GM12801 (cell line): ENCODE data around the gene FOSB.
A peak's percentile ranks its signal among the peaks of the same experiment; 100 is the strongest.

ENCODE experiments used
- TF ChIP-seq, protein P1 (sequence below): IDR thresholded peaks from one replicate; pipeline ENCODE4 v1.5.1; 2011; ENCODE audit warnings: control low read depth; ENCODE audit not compliant: insufficient read length; ENCODE audit errors: extremely low read depth

The FOSB gene

DNA sequence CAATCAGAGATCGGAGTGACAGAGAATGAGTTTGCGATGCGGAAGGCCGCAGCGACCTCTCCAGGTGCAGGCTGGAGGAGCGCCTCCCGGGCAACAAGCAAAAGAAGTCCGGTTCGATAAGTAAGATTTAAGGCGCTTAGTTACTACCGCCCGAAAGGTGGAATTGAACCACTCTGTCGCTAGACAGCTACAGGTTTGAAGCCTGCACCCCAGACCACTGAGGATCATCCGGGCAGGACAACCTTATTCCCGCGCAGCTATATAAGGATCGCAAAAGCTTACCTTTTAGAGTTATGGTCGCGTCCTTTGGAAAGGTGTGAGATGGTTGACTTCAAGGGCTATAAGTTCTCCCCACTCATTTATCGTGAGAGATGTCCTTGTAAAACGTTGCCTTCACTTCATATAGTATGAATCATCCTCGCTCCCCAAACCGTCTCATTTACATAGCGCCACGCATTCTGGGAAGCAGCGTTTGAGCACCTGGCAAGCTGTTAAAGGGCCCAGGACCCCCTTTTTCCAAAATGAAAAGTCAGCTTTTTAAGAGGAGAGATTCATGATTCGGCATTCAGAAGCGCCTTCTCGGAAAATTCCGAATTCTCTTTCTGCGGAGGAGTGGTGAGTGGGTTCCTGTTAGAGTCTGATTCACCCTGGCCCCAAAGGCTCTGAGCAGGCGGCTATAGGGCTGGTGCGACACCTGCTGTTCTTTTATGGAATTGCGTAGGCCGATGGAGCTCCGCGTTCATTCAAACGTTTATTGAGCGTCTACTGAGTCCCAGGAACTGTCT lies 10.8 kb downstream of the FOSB start:
- TF ChIP-seq, protein P1, sequence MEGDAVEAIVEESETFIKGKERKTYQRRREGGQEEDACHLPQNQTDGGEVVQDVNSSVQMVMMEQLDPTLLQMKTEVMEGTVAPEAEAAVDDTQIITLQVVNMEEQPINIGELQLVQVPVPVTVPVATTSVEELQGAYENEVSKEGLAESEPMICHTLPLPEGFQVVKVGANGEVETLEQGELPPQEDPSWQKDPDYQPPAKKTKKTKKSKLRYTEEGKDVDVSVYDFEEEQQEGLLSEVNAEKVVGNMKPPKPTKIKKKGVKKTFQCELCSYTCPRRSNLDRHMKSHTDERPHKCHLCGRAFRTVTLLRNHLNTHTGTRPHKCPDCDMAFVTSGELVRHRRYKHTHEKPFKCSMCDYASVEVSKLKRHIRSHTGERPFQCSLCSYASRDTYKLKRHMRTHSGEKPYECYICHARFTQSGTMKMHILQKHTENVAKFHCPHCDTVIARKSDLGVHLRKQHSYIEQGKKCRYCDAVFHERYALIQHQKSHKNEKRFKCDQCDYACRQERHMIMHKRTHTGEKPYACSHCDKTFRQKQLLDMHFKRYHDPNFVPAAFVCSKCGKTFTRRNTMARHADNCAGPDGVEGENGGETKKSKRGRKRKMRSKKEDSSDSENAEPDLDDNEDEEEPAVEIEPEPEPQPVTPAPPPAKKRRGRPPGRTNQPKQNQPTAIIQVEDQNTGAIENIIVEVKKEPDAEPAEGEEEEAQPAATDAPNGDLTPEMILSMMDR: peak; percentile 75

- TF ChIP-seq, protein P1: no peak
These were observed 15.2 kb downstream of the FOSB start for GRCh38 chr19:45483033-45483432.

DNA sequence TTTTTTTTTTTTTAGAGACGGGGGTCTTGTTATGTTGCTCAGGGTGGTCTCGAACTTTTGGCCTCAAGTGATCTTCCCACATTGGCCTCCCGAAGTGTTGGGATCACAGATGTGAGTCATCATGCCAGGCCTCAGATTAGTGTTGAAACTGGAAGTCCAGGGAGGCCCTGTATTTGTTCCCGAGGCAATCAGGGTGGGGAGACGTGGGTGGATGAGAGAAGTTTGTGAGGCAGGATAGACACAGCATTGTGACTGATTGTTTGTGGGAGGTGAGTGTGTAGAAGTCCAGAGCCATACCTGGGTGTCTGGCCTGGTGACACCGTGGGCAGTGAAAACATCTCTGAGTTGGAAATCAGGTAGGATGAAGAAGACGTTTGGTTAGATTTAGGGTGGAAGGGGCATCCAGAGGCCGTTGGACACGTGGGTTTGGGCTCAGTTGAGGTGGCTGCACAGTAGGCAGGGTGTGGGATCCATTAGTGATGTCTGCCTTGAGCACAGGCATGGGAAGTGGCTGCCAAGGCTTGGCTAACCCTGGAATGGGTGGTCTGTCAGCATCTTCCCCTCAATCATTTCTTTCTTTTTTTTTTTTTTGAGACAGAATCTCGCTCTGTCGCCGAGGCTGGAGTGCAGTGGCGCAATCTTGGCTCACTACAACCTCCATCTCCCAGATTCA lies 16.6 kb downstream of the FOSB start:
- TF ChIP-seq, protein P1: no peak

GRCh38 chr19:45485305-45486077 lies 17.7 kb downstream of the FOSB start:
- TF ChIP-seq, protein P1: peak; percentile 55

- TF ChIP-seq, protein P1: no peak
These were observed 20.9 kb downstream of the FOSB start for GRCh38 chr19:45488708-45489107.

- TF ChIP-seq, protein P1: no peak
These were observed 21.5 kb downstream of the FOSB start for GRCh38 chr19:45489216-45489855.
